Lower leg skin (tissue), 4 donors: ENCODE measurements around the gene BAIAP2. TPM values are rescaled to one million over a fixed set of nuclear protein-coding genes. Genes with fewer than 3 reads are reported as not detected.

Experiments
- DNase-seq, 2 donors: peaks; one replicate each; pipeline ENCODE4 v3.0.0-alpha.2; 2019; ENCODE audit warnings: low spot score in 2 of 2
- H3K4me3 ChIP-seq: fragments of 200-600 bp; sonication (generic); 2 replicates; pipeline ENCODE4 v1.5.1; 2017; ENCODE audit warnings: mild to moderate bottlenecking, low read depth; ENCODE audit not compliant: poor library complexity, severe bottlenecking
- POLR2A ChIP-seq, 2 donors: fragments of 450-650 bp; IDR thresholded peaks; one replicate each; pipeline ENCODE4 v1.6.1; 2016 to 2017; ENCODE audit warnings: antibody characterized with exemption in 2 of 2, mild to moderate bottlenecking in 1 of 2, moderate library complexity in 1 of 2
- WGBS, 2 donors: methylation state at CpG; one replicate each; pipeline ENCODE4 v1.1.5; 2018; 5-methylcytosine and 5-hydroxymethylcytosine counted together
- intact Hi-C: fragments of 100-400 bp; cut with DNase I; formaldehyde crosslinking; loops from one replicate; pipeline ENCODE4 v1.15.0; 2023; ENCODE audit warnings: low total_unique reads
- total RNA-seq, 4 donors: library from RNA; depleted of rRNA; stranded (reverse); fragments of >200 nt; gene quantifications; one replicate each; pipeline ENCODE4 v1.1.0, GENCODE V29; 2016
- TF ChIP-seq, protein P1 (sequence below), 3 donors: fragments of 450-650 bp; IDR thresholded peaks; one replicate each; pipeline ENCODE4 v1.5.1; 2016; ENCODE audit warnings: antibody characterized with exemption in 3 of 3, mild to moderate bottlenecking in 3 of 3, moderate library complexity in 2 of 3

The BAIAP2 gene
- total RNA-seq, 4 donors from 2014 or later, result 190 to 308 (median 224) TPM

DNA sequence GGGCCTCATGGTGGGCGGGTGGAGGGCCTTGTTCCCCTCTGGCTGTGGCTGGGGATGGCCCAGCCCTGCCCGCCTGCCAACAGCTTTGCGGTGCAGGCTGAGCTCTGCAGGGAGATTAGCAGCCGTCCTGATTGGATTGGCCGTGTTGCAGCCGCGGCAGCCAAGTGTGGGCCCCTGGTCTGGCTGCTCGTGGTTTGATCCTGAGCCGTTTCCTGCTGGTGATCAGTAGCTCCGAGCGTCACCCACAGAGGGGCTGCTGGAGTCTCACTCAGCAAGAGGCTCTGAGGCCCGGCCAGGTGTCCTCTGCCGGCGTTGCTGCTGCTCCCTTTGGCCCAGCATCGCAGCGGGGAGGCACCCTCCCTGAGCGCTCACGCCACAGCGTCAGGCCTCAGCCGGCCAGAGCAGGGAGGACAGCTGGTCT, 32.5 kb downstream of the BAIAP2 start:
- TF ChIP-seq, protein P1, sequence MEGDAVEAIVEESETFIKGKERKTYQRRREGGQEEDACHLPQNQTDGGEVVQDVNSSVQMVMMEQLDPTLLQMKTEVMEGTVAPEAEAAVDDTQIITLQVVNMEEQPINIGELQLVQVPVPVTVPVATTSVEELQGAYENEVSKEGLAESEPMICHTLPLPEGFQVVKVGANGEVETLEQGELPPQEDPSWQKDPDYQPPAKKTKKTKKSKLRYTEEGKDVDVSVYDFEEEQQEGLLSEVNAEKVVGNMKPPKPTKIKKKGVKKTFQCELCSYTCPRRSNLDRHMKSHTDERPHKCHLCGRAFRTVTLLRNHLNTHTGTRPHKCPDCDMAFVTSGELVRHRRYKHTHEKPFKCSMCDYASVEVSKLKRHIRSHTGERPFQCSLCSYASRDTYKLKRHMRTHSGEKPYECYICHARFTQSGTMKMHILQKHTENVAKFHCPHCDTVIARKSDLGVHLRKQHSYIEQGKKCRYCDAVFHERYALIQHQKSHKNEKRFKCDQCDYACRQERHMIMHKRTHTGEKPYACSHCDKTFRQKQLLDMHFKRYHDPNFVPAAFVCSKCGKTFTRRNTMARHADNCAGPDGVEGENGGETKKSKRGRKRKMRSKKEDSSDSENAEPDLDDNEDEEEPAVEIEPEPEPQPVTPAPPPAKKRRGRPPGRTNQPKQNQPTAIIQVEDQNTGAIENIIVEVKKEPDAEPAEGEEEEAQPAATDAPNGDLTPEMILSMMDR (IDR thresholded peaks at IDR 0.05), result no peak
- no peak for TF ChIP-seq POLR2A (IDR thresholded peaks at IDR 0.05)
- intact Hi-C loops, result no loop called here
- H3K4me3 ChIP-seq, result no peak overlapping the region
- WGBS, 2 donors, result 77 to 83% methylated on average over 1 to 17 of the region's 20 CpGs
- no peak for DNase-seq

DNA sequence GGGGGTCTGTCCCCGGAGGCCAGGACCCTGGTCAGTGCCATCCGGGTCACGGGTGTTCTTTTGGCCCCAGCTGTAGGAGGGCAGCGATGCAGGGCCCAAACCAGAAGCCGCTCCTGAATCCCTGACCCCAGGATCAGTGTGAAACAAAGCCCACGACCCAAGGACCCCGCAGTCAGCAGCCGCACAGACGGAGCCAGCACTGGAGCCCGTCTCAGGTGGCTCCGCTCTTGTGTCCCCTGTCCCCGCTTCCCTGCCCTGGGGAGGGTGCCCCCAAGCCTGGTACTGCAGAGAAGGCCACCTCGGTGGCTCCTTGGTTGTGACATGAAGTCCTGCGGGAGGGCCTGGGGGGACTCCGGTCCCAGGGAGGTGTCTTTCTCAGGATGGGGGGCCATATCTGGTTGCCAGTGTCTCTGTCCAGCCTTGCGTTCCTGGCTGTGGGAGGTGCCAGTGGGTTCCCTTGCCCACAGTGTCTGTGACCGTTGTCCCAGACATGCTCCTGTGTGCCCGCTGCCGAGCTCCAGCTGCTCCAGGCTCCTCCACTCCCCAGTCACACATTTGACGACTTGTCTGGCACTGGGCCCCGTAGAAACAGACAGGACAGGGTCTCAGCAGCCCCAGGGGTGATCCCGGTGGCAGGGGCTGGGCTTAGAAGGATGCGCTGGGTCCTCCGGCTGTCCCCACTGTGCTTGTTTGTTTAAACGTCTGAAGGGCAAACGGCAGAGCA, 33.6 kb downstream of the BAIAP2 start:
- intact Hi-C loops, result no loop called here
- 75 to 79% methylated on average over 17 to 24 of the region's 26 CpGs for WGBS, 2 donors
- H3K4me3 ChIP-seq, result no peak overlapping the region
- no peak for DNase-seq
- TF ChIP-seq, protein P1 (IDR thresholded peaks at IDR 0.05), result no peak
- no peak for TF ChIP-seq POLR2A (IDR thresholded peaks at IDR 0.05)

DNA sequence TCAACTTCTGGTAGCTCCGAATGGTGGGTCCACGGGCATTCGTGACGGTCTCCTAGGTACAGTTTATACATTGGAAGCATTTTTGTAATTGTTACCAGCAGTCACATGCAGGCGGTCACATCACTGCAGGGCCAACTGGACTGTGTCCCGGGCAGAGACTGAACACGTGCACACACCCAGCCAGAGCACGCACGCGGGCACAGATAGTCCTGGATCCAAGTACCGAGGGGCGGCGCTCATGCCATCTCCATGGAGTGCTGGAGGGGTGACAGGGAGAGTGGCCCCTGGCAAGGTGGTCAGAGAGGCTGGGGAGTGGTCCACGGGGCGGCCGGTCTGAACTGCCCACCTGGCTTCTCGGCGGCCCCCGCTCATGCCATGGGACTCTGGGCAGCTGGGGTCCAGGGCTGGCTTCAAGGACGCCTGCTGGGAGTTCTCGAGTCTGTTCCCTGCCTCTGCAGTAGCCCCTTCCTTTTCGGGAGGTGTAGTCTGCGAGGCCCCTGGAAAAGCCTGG, 34.2 kb downstream of the BAIAP2 start:
- intact Hi-C loops, result no loop called here
- no peak for TF ChIP-seq POLR2A (IDR thresholded peaks at IDR 0.05)
- TF ChIP-seq, protein P1 (IDR thresholded peaks at IDR 0.05), result no peak
- WGBS, 2 donors, result 67 to 70% methylated on average over 19 to 23 of the region's 23 CpGs
- no peak overlapping the region for H3K4me3 ChIP-seq
- no peak for DNase-seq

DNA sequence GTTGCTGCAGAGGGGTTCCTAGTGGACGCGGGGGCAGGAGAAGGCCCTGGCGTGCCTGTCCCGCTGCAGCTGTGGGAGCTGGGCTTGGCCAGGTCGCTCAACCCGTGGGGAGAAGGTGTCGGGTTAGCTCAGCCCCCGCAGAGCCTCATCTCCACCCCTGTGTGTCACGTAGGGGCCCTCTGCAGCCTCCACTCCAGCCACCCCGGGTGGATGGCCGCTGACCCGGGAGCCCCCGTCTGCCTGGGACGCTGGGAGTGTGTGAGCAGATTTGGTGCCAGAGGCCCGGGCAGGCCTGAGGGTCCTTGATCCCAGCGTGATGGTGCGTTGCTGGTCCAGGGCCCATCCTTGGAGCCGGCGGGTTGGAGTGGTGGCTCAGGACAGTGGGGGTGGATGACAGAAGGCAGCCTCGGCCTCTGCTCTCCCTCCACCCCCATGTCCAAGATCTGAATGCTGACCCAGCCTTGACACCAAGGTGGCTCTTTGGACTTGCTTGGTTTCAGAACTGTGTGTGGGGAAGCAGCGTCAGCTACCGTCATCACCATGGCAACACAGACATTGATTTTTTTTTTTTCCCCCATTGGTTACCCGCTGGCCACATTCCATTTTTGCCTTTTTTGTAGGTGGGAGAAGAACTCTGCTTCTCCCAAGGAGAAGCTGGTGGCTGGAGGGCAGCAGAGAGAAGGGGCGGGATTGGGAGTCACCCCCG, 35.7 kb downstream of the BAIAP2 start:
- no peak overlapping the region for H3K4me3 ChIP-seq
- intact Hi-C loops, result no loop called here
- TF ChIP-seq, protein P1 (IDR thresholded peaks at IDR 0.05), result no peak
- no peak for TF ChIP-seq POLR2A (IDR thresholded peaks at IDR 0.05)
- no peak for DNase-seq
- 86 to 88% methylated on average over 25 of the region's 25 CpGs for WGBS, 2 donors

DNA sequence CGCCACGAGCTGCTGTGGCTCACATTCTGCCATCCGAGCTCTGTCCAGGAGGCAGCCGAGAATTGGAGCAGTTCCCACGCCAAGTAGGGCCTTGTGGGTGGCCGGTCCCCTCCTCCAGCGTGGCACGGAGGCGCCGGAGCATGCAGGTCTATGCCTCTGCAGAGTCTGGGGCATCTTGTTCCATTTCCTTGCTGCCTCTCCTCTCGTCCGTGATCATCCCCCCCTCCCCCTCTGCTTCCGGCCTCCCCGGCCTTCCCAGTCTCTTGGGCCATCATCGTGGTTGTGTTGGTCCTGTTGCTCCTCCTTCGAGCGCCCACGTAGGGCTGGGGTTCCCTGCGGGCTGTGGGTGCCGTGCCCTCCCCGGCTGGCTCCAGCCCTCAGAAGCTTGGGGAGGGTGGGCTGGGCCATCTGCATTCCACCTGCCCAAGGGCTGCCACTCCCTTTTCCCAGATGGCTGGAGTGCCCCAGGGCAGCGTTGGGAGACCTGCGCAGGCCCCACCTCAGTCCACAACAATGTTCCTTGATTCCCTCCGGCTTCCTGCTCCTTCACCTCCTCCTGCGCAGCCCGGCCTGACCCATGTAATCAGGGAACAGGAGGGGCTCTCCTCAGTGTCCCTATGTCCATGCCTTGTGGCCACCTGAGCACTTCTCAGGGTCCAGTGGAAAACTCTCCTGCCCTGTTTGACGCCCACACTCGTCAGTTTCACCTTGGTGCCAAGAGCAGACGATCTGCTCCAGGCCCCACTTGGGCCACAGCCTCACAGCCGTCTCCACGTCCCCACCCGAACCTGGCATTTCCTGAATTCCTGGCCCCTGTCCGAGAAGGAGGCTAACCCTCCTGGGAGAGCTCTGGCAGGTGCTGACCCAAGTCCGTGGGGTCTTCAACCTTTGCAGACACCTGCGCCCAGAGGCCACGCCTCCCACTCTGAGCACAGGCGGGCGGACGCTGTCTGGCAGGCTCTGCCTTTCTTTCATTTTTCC, 37.1 kb downstream of the BAIAP2 start:
- intact Hi-C loops, result no loop called here
- DNase-seq, result no peak

More for the DNA sequence above, 37.1 kb downstream of the BAIAP2 start:
- no peak for TF ChIP-seq POLR2A (IDR thresholded peaks at IDR 0.05)
- H3K4me3 ChIP-seq, result no peak overlapping the region
- WGBS, 2 donors, result 70 to 71% methylated on average over 39 of the region's 39 CpGs
